OCI-LY7 (cell line): ENCODE results near the gene SLC66A2. TPM values are rescaled to one million over a fixed set of nuclear protein-coding genes. Genes with fewer than 3 reads are reported as not detected.

Source experiments
- BruUV-seq: library from RNA; stranded (reverse); fragments of 400-500 nt; replicated peaks from 2 replicates; lab custom pipeline; 2021; lab: Mats Ljungman, UMichigan
- CTCF ChIA-PET: fragments of 300-600 bp; sonication (Branson Sonifier 250); formaldehyde crosslinking; loops from one replicate; lab custom pipeline; 2022; ENCODE audit warnings: antibody characterized with exemption; ENCODE audit not compliant: unreplicated experiment; lab: Charles Lee
- POLR2A ChIA-PET: fragments of 300-600 bp; sonication (Branson Sonifier 250); formaldehyde crosslinking; loops from one replicate; lab custom pipeline; 2022; ENCODE audit warnings: antibody characterized with exemption; lab: Charles Lee
- DNase-seq: peaks from one replicate; pipeline ENCODE4 v3.0.0-alpha.2; 2015; ENCODE audit warnings: low spot score
- H2AFZ ChIP-seq: fragments of 200-600 bp; sonication (generic), shearing (Covaris generic); 2 replicates; pipeline ENCODE4 v1.6.1; 2014; ENCODE audit warnings: mild to moderate bottlenecking, antibody characterized with exemption, low read length, moderate library complexity
- H3K27ac ChIP-seq: fragments of 200-600 bp; sonication (generic); 2 replicates; pipeline ENCODE4 v1.5.1; 2014; ENCODE audit warnings: mixed run types, low read depth, mild to moderate bottlenecking, moderate library complexity, low read length, inconsistent platforms; ENCODE audit not compliant: poor library complexity, severe bottlenecking
- H3K36me3 ChIP-seq: fragments of 200-600 bp; sonication (generic); 2 replicates; pipeline ENCODE4 v1.6.1; 2014; ENCODE audit warnings: mild to moderate bottlenecking, antibody characterized with exemption, low read length, moderate library complexity, mixed read lengths; ENCODE audit not compliant: insufficient read depth
- H3K4me1 ChIP-seq: fragments of 200-600 bp; sonication (generic); 2 replicates; pipeline ENCODE4 v1.5.1; 2014; ENCODE audit warnings: mild to moderate bottlenecking, low read length; ENCODE audit not compliant: insufficient read depth, poor library complexity, severe bottlenecking
- H3K4me2 ChIP-seq: fragments of 200-600 bp; sonication (generic); 2 replicates; pipeline ENCODE4 v1.6.1; 2014; ENCODE audit warnings: mild to moderate bottlenecking, low read length
- H3K4me3 ChIP-seq: fragments of 200-600 bp; sonication (generic); 2 replicates; pipeline ENCODE4 v1.5.1; 2014; ENCODE audit warnings: mild to moderate bottlenecking, low read depth, low read length; ENCODE audit not compliant: poor library complexity, severe bottlenecking
- H3K79me2 ChIP-seq: fragments of 200-600 bp; sonication (generic); 2 replicates; pipeline ENCODE4 v1.6.1; 2016; ENCODE audit warnings: low read depth, mild to moderate bottlenecking, low read length, moderate library complexity, mixed read lengths; ENCODE audit not compliant: insufficient read depth
- H3K9me2 ChIP-seq: fragments of 200-600 bp; sonication (generic); 2 replicates; pipeline ENCODE4 v1.6.1; 2016; ENCODE audit warnings: mild to moderate bottlenecking, low read length, mixed read lengths; ENCODE audit not compliant: insufficient read depth
- H3K9me3 ChIP-seq: fragments of 200-600 bp; sonication (generic); 2 replicates; pipeline ENCODE4 v1.6.1; 2014; ENCODE audit warnings: mild to moderate bottlenecking, mixed run types, low read length, mixed read lengths
- H4K20me1 ChIP-seq: fragments of 200-600 bp; sonication (generic); 2 replicates; pipeline ENCODE4 v1.6.1; 2014; ENCODE audit warnings: mild to moderate bottlenecking, antibody characterized with exemption, low read length, moderate library complexity, mixed read lengths; ENCODE audit not compliant: insufficient read depth
- CTCF ChIP-seq: fragments of 200-600 bp; sonication (generic); conservative IDR thresholded peaks from 2 replicates; pipeline ENCODE4 v1.5.1; 2014; ENCODE audit warnings: mild to moderate bottlenecking, antibody characterized with exemption, low read length, moderate library complexity, mixed read lengths
- EZH2phosphoT487 ChIP-seq: fragments of 200-600 bp; sonication (generic); IDR thresholded peaks from 2 replicates; pipeline ENCODE4 v1.6.1; 2018; ENCODE audit warnings: low read depth, borderline replicate concordance, mild to moderate bottlenecking, mixed run types, antibody characterized with exemption, low read length, moderate library complexity, mixed read lengths
- intact Hi-C: fragments of 100-400 bp; cut with micrococcal nuclease; formaldehyde crosslinking; loops from one replicate; pipeline ENCODE4 v1.10.0; 2022; ENCODE audit not compliant: unreplicated experiment
- total RNA-seq, 2 experiments: library from RNA; depleted of rRNA in 1 of 2; stranded (reverse); fragments of >200 nt in 1 of 2; shearing (Covaris generic) in 1 of 2; gene quantifications; 2 replicates each; pipeline ENCODE4 v1.2.3, GENCODE V29; 2014 to 2022

SLC66A2 gene
- total RNA-seq, 2 experiments from 2014 or later = 14.5 to 17.9 TPM

GRCh38 chr18:79930020-79930642 lies 21.3 kb downstream of the SLC66A2 start:
- peaks cover 24% of the 10 kb centered on the region; the same call in 1 of the 2 replicates for H3K9me3 ChIP-seq
- H3K4me3 ChIP-seq = no peak overlapping the region
- CTCF ChIA-PET = no interaction called here
- TF ChIP-seq EZH2phosphoT487 (no peak), CTCF (no peak)
- no peaks in the 10 kb centered on the region for H3K9me2 ChIP-seq
- intact Hi-C loops = no loop called here
- H3K4me1 ChIP-seq = no peaks in the 10 kb centered on the region
- no peaks in the 10 kb centered on the region for H4K20me1 ChIP-seq
- POLR2A ChIA-PET = no interaction called here
- no peak overlapping the region for H2AFZ ChIP-seq
- H3K27ac ChIP-seq = no peak overlapping the region
- H3K4me2 ChIP-seq = no peak overlapping the region
- H3K79me2 ChIP-seq = 0 out of 2 replicates have a peak, but pooled peaks cover 5% of the 10 kb centered on the region
- BruUV-seq = no TSS peak
- DNase-seq = no peak
- peaks cover 30% of the 10 kb centered on the region for H3K36me3 ChIP-seq

DNA sequence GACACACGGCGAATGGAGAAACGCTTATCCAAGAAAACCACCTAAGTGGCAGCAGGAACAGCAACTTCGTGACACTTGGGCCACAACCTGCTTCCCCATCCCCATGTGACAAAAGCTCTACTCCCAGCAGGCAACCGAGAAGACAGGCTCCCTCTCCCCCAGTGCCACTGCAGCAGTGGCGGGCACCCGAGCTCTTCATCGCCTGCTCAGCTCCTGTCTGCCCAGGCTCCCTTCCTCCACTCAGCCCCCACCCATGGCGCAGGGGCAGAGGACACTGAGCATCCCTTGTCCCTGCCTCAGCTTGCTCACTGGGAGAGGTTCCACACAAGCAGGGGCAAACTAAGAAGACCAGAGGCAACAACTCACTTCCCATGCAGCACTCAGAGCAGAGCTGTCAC lies 22.9 kb downstream of the SLC66A2 start:
- ChIA-PET POLR2A (no interaction called here), CTCF (no interaction called here)
- no peak for DNase-seq
- Histone ChIP-seq H3K9me3 (peaks cover 24% of the 10 kb centered on the region; the same call in 1 of the 2 replicates), H3K4me3 (no peak overlapping the region), H3K4me1 (no peaks in the 10 kb centered on the region), H3K4me2 (no peak overlapping the region), H4K20me1 (no peaks in the 10 kb centered on the region), H2AFZ (no peak overlapping the region), H3K9me2 (no peaks in the 10 kb centered on the region), H3K27ac (no peak overlapping the region), H3K36me3 (peaks cover 35% of the 10 kb centered on the region), H3K79me2 (0 out of 2 replicates have a peak, but pooled peaks cover 5% of the 10 kb centered on the region)
- TF ChIP-seq EZH2phosphoT487 = no peak
- TF ChIP-seq CTCF = no peak
- intact Hi-C loops = no loop called here
- BruUV-seq = no TSS peak
